ENCODE results near the gene ODAD2.

- TF ChIP-seq IRF1 (CRISPR knock-in tag; IDR thresholded peaks at IDR 0.05): no peak
- no peak for TF ChIP-seq CTCF (IDR thresholded peaks at IDR 0.05)
- no peak for TF ChIP-seq ATF1 (CRISPR knock-in tag; IDR thresholded peaks at IDR 0.05)
- TF ChIP-seq JUN (CRISPR knock-in tag; IDR thresholded peaks at IDR 0.05): no peak
- no peak for TF ChIP-seq FOXP1 (CRISPR knock-in tag; IDR thresholded peaks at IDR 0.05; ENCODE audit: borderline replicate concordance)
- no peak for TF ChIP-seq GTF2I (CRISPR knock-in tag; conservative IDR thresholded peaks at IDR 0.05)
- TF ChIP-seq ZNF317 (CRISPR knock-in tag; IDR thresholded peaks at IDR 0.05; ENCODE audit: borderline replicate concordance, low read depth): no peak
- TF ChIP-seq SMAD3 (CRISPR knock-in tag; IDR thresholded peaks at IDR 0.05; ENCODE audit: borderline replicate concordance): no peak
- no peak for TF ChIP-seq MAX (CRISPR knock-in tag; IDR thresholded peaks at IDR 0.05)
- TF ChIP-seq FOXK1 (CRISPR knock-in tag; IDR thresholded peaks at IDR 0.05): no peak
- TF ChIP-seq USF2 (CRISPR knock-in tag; IDR thresholded peaks at IDR 0.05): no peak
Measured at GRCh38 chr10:27899058-27899457, 99.8 kb downstream of the ODAD2 start.

Data from WTC11 (cell line).